Stomach (tissue), 9 donors: ENCODE data around the gene LTO1. TPM values are rescaled to one million over a fixed set of nuclear protein-coding genes. Genes with fewer than 3 reads are reported as not detected.

ENCODE experiments used
- DNase-seq, 2 donors: peaks; one replicate each; pipeline versions ENCODE4 v3.0.0 to v3.0.0-alpha.2; 2013 to 2019
- H3K27ac ChIP-seq, 5 donors: fragments of 200-600 bp in 4 of 5; sonication (generic) in 4 of 5; one replicate each; pipeline ENCODE4 v1.5.1; 2013 to 2019; ENCODE audit warnings: mild to moderate bottlenecking in 1 of 5, moderate library complexity in 1 of 5
- H3K27me3 ChIP-seq, 3 donors: fragments of 200-600 bp; sonication (generic); one replicate each; pipeline ENCODE4 v1.5.1; 2017 to 2019; ENCODE audit warnings: mixed run types in 1 of 3
- H3K36me3 ChIP-seq, 4 donors: fragments of 200-600 bp; sonication (generic); 1 replicate in 3 of 4; 2 replicates in 1 of 4; pipeline ENCODE4 v1.5.1; 2016 to 2019
- H3K4me1 ChIP-seq, 4 donors: fragments of 200-600 bp; sonication (generic); one replicate each; pipeline ENCODE4 v1.5.1; 2016 to 2019
- H3K4me3 ChIP-seq, 4 donors: fragments of 200-600 bp; sonication (generic) in 3 of 4; one replicate each; pipeline ENCODE4 v1.5.1; 2016 to 2019; ENCODE audit warnings: mild to moderate bottlenecking in 1 of 4
- H3K9me3 ChIP-seq, 4 donors: fragments of 200-600 bp; sonication (generic); one replicate each; pipeline ENCODE4 v1.5.1; 2016 to 2019
- CTCF ChIP-seq, 7 experiments: fragments of 450-650 bp in 4 of 7; fragments of 200-600 bp in 3 of 7; sonication (generic) in 3 of 7; IDR thresholded peaks; one replicate each; pipeline ENCODE4 v1.5.1; 2016 to 2019; ENCODE audit warnings: antibody characterized with exemption in 7 of 7, control low read depth in 2 of 7, mild to moderate bottlenecking in 1 of 7
- EP300 ChIP-seq: sonication (generic); formaldehyde crosslinking; IDR thresholded peaks from one replicate; pipeline ENCODE4 v1.6.1; 2017; ENCODE audit warnings: antibody characterized with exemption
- POLR2A ChIP-seq, 4 donors: fragments of 450-650 bp; IDR thresholded peaks; one replicate each; pipeline ENCODE4 v1.6.1; 2016; ENCODE audit warnings: antibody characterized with exemption in 4 of 4, control low read depth in 2 of 4, mild to moderate bottlenecking in 1 of 4, moderate library complexity in 1 of 4
- POLR2AphosphoS5 ChIP-seq, 3 donors: sonication (generic); formaldehyde crosslinking; IDR thresholded peaks; one replicate each; pipeline ENCODE4 v1.6.1; 2016; ENCODE audit warnings: antibody characterized with exemption in 3 of 3
- WGBS, 5 donors: extraction: QIAGEN DNeasy Blood & Tissue Kit in 3 of 5; methylation state at CpG; one replicate each; pipeline versions ENCODE4 v1.1.5 to v1.1.7; 2013 to 2018; 5-methylcytosine and 5-hydroxymethylcytosine counted together
- intact Hi-C: fragments of 100-400 bp; cut with DNase I; formaldehyde crosslinking; loops from one replicate; pipeline ENCODE4 v1.15.1; 2023; ENCODE audit warnings: low total_unique reads
- polyA plus RNA-seq, 3 donors: library from polyadenylated mRNA; stranded (reverse); fragments of 200-250 nt; gene quantifications; one replicate each; pipeline ENCODE4 v1.2.3, GENCODE V29; 2013
- total RNA-seq, 5 donors: library from RNA; depleted of rRNA; stranded (reverse); fragments of >200 nt; gene quantifications; one replicate each; pipeline versions ENCODE4 v1.1.0 to v1.2.3, GENCODE V29; 2014 to 2016
- donor health status: healthy with polysubstance abuse.
- donor health status: Bipolar disorder and iron deficiency.
- donor health status: healthy.

LTO1 gene
- total and polyA plus RNA-seq, 8 donors: 2.3 to 107 (median 23.3) TPM

GRCh38 chr11:69639831-69640230, 35.3 kb downstream of the LTO1 start:
- Histone ChIP-seq H3K36me3 (peaks cover 0 to 9% (median 2%) of the 10 kb centered on the region in 4 donors), H3K9me3 (no peaks in the 10 kb centered on the region), H3K4me3 (peak overlapping the region; percentile 73 to 89 (median 87)), H3K27ac (peak overlapping the region in 2 of 5 donors; percentile 73 to 86), H3K27me3 (peaks cover 8 to 99% (median 54%) of the 10 kb centered on the region in 3 donors), H3K4me1 (peaks cover 80 to 91% (median 86%) of the 10 kb centered on the region in 4 donors)
- no peak for DNase-seq
- intact Hi-C loops: loop anchor here (10.0 kb wide), 1 partner anchor 355 kb away; no protein-coding TSS in a partner anchor
- WGBS, 5 donors: 5 to 14% (median 9%) methylated on average over 9 of the region's 9 CpGs
- no peak for TF ChIP-seq POLR2A (IDR thresholded peaks at IDR 0.05)
- no peak for TF ChIP-seq POLR2AphosphoS5 (IDR thresholded peaks at IDR 0.05)
- TF ChIP-seq CTCF (IDR thresholded peaks at IDR 0.05): no peak
- no peak for TF ChIP-seq EP300

DNA sequence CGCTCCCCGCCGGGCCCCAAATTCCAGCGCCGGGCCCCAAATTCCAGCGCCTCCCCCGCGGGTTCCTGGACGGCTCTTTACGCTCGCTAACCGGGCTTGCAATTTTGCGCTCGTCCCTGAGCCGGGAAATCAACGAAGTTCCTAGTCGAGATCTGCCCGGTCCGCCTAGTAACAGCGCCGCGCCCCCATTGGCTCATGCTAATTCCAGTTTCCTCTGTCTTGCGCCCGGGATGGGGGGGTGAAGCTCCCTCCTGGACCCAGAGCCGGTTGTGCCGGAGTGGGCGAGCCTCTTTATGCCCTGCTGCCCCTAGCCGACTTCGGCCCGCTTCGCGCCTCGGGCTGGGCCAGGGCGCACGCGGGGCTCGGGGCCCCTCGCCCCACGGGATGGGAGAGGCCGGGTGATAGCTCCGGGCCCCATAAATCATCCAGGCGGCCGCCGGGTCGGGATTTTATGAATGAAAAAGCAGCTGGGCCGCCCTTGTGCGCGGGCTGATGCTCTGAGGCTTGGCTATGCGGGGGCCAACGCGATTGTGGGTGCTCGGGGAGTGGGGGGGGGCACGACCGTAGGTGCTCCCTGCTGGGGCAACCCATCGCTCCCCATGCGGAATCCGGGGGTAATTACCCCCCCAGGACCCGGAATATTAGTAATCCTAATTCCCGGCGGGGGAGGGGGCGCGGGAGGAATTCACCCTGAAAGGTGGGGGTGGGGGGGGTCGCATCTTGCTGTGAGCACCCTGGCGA, 36.0 kb downstream of the LTO1 start:
- Histone ChIP-seq H3K27ac (peak overlapping the region; percentile 73 to 86 (median 77)), H3K4me3 (peak overlapping the region; percentile 37 to 50 (median 41)), H3K27me3 (peaks cover 8 to 99% (median 54%) of the 10 kb centered on the region in 3 donors), H3K9me3 (no peaks in the 10 kb centered on the region), H3K36me3 (peaks cover 0 to 6% (median 0%) of the 10 kb centered on the region in 4 donors), H3K4me1 (peaks cover 74 to 84% (median 79%) of the 10 kb centered on the region in 4 donors)
- intact Hi-C loops: no loop called here
- 0 to 2% (median 1%) methylated on average over 21 to 64 of the region's 64 CpGs for WGBS, 5 donors
- peak; percentile 91 to 97 for DNase-seq
- TF ChIP-seq POLR2AphosphoS5 (IDR thresholded peaks at IDR 0.05) (peak; percentile 7 to 61 (median 33)), EP300 (no peak), CTCF (IDR thresholded peaks at IDR 0.05) (no peak)

GRCh38 chr11:69637941-69638871, 36.9 kb downstream of the LTO1 start:
- Histone ChIP-seq H3K9me3 (no peaks in the 10 kb centered on the region), H3K36me3 (no peaks in the 10 kb centered on the region), H3K4me3 (peak overlapping the region; percentile 37 to 50 (median 41)), H3K4me1 (peaks cover 65 to 75% (median 70%) of the 10 kb centered on the region in 4 donors), H3K27ac (peak overlapping the region; percentile 44 to 86 (median 73)), H3K27me3 (peaks cover 8 to 96% (median 54%) of the 10 kb centered on the region in 3 donors)
- peak; percentile 77 to 87 for DNase-seq
- intact Hi-C loops: no loop called here
- TF ChIP-seq CTCF (IDR thresholded peaks at IDR 0.05) (no peak), EP300 (no peak), POLR2AphosphoS5 (IDR thresholded peaks at IDR 0.05) (no peak), POLR2A (IDR thresholded peaks at IDR 0.05) (no peak)
- WGBS, 5 donors: 1 to 4% (median 2%) methylated on average over 28 to 78 of the region's 78 CpGs
